Activated naive CD8-positive, alpha-beta T cell (primary cell): ENCODE measurements around the gene ANKRA2.

Experiments
- H3K27ac Mint-ChIP-seq: one replicate; pipeline ENCODE4 v1.8.0; 2021; ENCODE audit warnings: mixed read lengths
- H3K27me3 Mint-ChIP-seq: one replicate; pipeline ENCODE4 v1.8.0; 2021; ENCODE audit warnings: mixed read lengths
- H3K36me3 Mint-ChIP-seq: one replicate; pipeline ENCODE4 v1.8.0; 2021; ENCODE audit warnings: mixed read lengths
- H3K4me1 Mint-ChIP-seq: one replicate; pipeline ENCODE4 v1.8.0; 2021; ENCODE audit warnings: low read depth, mixed read lengths
- H3K4me3 Mint-ChIP-seq: one replicate; pipeline ENCODE4 v1.8.0; 2021; ENCODE audit warnings: mild to moderate bottlenecking, mixed read lengths
- H3K9me3 Mint-ChIP-seq: one replicate; pipeline ENCODE4 v1.8.0; 2021; ENCODE audit warnings: low read depth, mixed read lengths

ANKRA2 gene

GRCh38 chr5:73582285-73583145, 17.1 kb upstream of the ANKRA2 start:
- Mint-ChIP-seq H3K9me3 (no peaks in the 10 kb centered on the region), H3K36me3 (peaks cover 10% of the 10 kb centered on the region), H3K27me3 (no peaks in the 10 kb centered on the region), H3K27ac (no peak overlapping the region), H3K4me3 (no peak overlapping the region), H3K4me1 (no peaks in the 10 kb centered on the region)

DNA sequence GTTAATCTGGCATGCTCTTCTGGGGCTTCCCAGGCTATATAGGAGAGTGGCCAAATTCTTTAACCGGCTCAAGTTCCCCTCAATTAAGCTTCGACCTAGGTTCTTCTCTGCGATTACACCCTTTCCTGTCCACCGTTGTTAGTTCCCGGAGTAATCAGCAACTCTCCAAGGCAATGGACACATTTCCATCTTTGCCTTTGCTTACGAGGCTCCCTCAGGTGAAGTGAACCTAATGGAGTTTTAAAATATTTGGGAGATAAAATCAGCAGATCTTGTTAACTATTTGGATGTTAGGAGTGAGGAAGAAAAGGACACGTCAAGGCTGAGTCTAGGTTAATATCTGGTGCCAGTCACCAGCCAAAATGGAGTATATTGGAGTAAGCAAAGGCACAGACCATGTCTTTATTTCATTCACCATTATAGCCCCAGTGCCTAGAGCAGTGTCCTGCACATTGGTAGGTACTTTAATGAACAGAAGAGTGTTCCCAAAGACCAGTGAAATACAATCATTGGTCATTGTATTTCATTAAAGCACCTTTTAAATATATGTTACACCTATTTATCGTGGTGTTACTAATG, 619 bp upstream of the ANKRA2 start:
- Mint-ChIP-seq H3K27ac (peak overlapping the region; percentile 100), H3K36me3 (peaks cover 2% of the 10 kb centered on the region), H3K4me1 (peaks cover 52% of the 10 kb centered on the region), H3K9me3 (no peaks in the 10 kb centered on the region), H3K27me3 (no peaks in the 10 kb centered on the region), H3K4me3 (peak overlapping the region; percentile 99)

DNA sequence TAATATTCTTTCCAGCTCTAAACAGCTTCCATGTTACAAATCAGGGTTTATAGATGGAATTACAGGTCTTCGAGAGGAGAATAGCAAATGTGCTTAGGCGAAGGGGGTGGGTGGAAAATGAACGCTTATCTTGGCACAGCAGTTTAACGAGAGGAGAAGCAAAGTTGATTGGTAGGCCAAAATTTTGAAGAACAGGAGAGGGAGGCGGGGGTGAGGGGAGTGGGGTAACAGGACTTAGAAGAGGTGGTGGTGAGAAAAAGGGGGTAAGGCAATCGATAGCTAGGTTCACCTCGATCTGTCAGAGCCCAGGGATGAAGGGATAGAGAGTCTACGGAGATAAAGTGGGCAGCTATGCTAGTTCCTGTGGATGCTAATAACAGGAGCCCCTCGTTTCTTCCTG, 764 bp downstream of the ANKRA2 start:
- peaks cover 7% of the 10 kb centered on the region for H3K36me3 Mint-ChIP-seq
- H3K4me1 Mint-ChIP-seq = peaks cover 51% of the 10 kb centered on the region
- no peaks in the 10 kb centered on the region for H3K27me3 Mint-ChIP-seq
- peak overlapping the region; percentile 100 for H3K27ac Mint-ChIP-seq
- peak overlapping the region; percentile 99 for H3K4me3 Mint-ChIP-seq
- no peaks in the 10 kb centered on the region for H3K9me3 Mint-ChIP-seq

GRCh38 chr5:73564018-73564417, 1.4 kb downstream of the ANKRA2 start:
- peaks cover 7% of the 10 kb centered on the region for H3K36me3 Mint-ChIP-seq
- peak overlapping the region; percentile 99 for H3K4me3 Mint-ChIP-seq
- H3K27me3 Mint-ChIP-seq = no peaks in the 10 kb centered on the region
- H3K27ac Mint-ChIP-seq = peak overlapping the region; percentile 100
- H3K4me1 Mint-ChIP-seq = peaks cover 48% of the 10 kb centered on the region
- H3K9me3 Mint-ChIP-seq = no peaks in the 10 kb centered on the region

DNA sequence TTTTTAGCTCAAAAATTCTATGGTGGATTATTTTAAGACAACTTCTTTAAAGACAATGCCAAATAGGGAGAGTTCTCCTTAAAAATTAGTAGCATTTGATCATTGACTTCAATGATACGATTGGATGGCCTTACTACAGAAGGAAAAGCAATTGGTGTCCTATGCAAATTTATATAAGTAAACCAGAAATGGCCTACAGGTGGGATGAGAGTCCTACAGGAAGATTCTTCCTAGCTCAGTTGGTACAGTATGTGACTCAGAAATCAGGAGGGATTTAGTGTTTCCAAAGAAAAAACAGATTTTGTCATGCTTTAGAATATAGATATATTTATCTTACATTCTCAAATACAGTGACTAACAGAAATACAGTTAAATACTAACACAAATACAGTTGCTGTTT, 6.5 kb downstream of the ANKRA2 start:
- Mint-ChIP-seq H3K4me3 (no peak overlapping the region), H3K27ac (no peak overlapping the region), H3K36me3 (peaks cover 12% of the 10 kb centered on the region), H3K9me3 (no peaks in the 10 kb centered on the region), H3K4me1 (peaks cover 18% of the 10 kb centered on the region), H3K27me3 (no peaks in the 10 kb centered on the region)

- Mint-ChIP-seq H3K36me3 (peaks cover 8% of the 10 kb centered on the region), H3K27me3 (no peaks in the 10 kb centered on the region), H3K4me1 (no peaks in the 10 kb centered on the region), H3K4me3 (no peak overlapping the region), H3K9me3 (no peaks in the 10 kb centered on the region), H3K27ac (no peak overlapping the region)
Measured at GRCh38 chr5:73552642-73553041, 12.8 kb downstream of the ANKRA2 start.

- Mint-ChIP-seq H3K9me3 (no peaks in the 10 kb centered on the region), H3K27ac (no peak overlapping the region), H3K27me3 (peaks cover 3% of the 10 kb centered on the region), H3K4me1 (no peaks in the 10 kb centered on the region), H3K4me3 (no peak overlapping the region), H3K36me3 (peaks cover 6% of the 10 kb centered on the region)
Measured at GRCh38 chr5:73550016-73550415, 15.4 kb downstream of the ANKRA2 start.

DNA sequence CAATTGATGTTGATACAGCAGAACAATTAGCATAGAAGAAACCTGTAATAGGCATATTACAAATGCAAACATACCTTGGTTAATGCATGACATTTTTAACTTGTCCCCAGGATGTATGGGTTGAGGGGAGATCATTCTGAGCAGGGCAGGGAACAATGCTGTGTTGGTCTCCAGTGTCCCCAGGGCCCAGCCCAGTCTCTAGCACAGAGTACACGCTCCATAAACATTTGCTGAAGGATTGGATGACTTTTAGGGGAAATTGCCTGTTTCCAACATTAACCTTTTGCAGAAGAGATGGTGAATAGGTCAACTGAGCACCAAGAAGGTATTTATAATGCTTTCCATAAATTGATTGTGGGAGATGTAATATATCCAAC, 20.0 kb downstream of the ANKRA2 start:
- no peaks in the 10 kb centered on the region for H3K9me3 Mint-ChIP-seq
- H3K4me3 Mint-ChIP-seq = no peak overlapping the region
- no peak overlapping the region for H3K27ac Mint-ChIP-seq
- H3K36me3 Mint-ChIP-seq = no peaks in the 10 kb centered on the region
- peaks cover 17% of the 10 kb centered on the region for H3K27me3 Mint-ChIP-seq
- no peaks in the 10 kb centered on the region for H3K4me1 Mint-ChIP-seq

DNA sequence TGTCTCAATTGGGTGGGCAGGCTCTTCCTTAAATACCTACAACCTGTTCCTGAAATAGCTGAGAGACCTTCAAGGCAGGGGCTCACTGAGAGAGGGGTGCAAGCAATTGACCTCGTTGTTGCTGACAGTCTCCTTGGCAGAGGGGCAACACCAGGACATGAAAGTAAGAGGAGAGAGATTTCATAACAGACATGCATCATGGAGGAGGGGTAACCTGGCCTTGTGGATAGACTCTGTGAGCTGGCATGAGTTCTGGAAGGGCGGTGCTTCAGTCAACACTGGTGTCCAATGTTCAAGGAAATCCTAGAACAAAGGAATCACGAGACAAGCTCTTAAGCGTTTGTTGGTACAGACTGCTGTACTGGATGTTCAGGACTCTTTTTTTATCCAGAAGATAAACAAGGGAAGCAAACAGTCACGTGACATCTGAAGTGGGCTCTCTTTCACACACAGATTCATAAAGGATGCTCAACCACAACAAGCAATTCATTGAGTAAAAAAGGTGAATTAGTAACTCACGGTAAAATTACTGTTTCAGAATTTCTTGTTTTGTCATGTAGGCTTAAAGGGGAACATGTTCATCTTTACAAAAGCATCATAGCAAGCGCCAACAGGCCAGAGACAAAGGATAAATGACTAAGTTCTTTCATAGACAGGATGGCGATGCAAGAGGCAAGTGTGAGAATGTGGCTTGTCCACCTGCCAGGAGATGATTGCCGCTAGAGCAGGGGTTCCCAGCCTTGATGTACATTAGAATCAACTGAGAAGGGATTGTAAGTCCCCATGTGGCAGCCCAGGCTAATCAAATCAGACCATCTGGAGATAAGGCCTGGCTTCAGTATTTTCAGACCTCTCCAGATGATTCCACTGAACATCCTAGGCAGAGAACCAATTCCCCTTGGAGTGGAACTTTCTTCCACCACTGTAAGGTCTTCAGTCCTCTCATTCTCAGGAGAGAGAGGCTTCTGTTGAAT, 20.7 kb downstream of the ANKRA2 start:
- Mint-ChIP-seq H3K27ac (no peak overlapping the region), H3K36me3 (no peaks in the 10 kb centered on the region), H3K27me3 (peaks cover 19% of the 10 kb centered on the region), H3K9me3 (no peaks in the 10 kb centered on the region), H3K4me3 (no peak overlapping the region), H3K4me1 (no peaks in the 10 kb centered on the region)

GRCh38 chr5:73542020-73542419, 23.4 kb downstream of the ANKRA2 start:
- no peak overlapping the region for H3K27ac Mint-ChIP-seq
- no peaks in the 10 kb centered on the region for H3K4me1 Mint-ChIP-seq
- H3K27me3 Mint-ChIP-seq = peaks cover 19% of the 10 kb centered on the region
- no peaks in the 10 kb centered on the region for H3K36me3 Mint-ChIP-seq
- H3K4me3 Mint-ChIP-seq = no peak overlapping the region
- no peaks in the 10 kb centered on the region for H3K9me3 Mint-ChIP-seq

- H3K27ac Mint-ChIP-seq = no peak overlapping the region
Measured at GRCh38 chr5:73540192-73540591, 25.2 kb downstream of the ANKRA2 start.

GRCh38 chr5:73539730-73540129, 25.7 kb downstream of the ANKRA2 start:
- Mint-ChIP-seq H3K4me1 (no peaks in the 10 kb centered on the region), H3K27ac (no peak overlapping the region), H3K4me3 (no peak overlapping the region), H3K36me3 (no peaks in the 10 kb centered on the region), H3K9me3 (no peaks in the 10 kb centered on the region), H3K27me3 (peaks cover 16% of the 10 kb centered on the region)

More at GRCh38 chr5:73540192-73540591, 25.2 kb downstream of the ANKRA2 start:
- no peaks in the 10 kb centered on the region for H3K4me1 Mint-ChIP-seq
- no peak overlapping the region for H3K4me3 Mint-ChIP-seq
- H3K9me3 Mint-ChIP-seq = no peaks in the 10 kb centered on the region
- peaks cover 16% of the 10 kb centered on the region for H3K27me3 Mint-ChIP-seq
- H3K36me3 Mint-ChIP-seq = no peaks in the 10 kb centered on the region

- no peak overlapping the region for H3K27ac Mint-ChIP-seq
- no peaks in the 10 kb centered on the region for H3K9me3 Mint-ChIP-seq
- H3K4me3 Mint-ChIP-seq = no peak overlapping the region
Measured at GRCh38 chr5:73534971-73535370, 30.5 kb downstream of the ANKRA2 start.

GRCh38 chr5:73534011-73534644, 31.3 kb downstream of the ANKRA2 start:
- Mint-ChIP-seq H3K4me1 (no peaks in the 10 kb centered on the region), H3K9me3 (no peaks in the 10 kb centered on the region), H3K36me3 (no peaks in the 10 kb centered on the region), H3K4me3 (no peak overlapping the region), H3K27me3 (peaks cover 5% of the 10 kb centered on the region), H3K27ac (no peak overlapping the region)

More at GRCh38 chr5:73534971-73535370, 30.5 kb downstream of the ANKRA2 start:
- Mint-ChIP-seq H3K36me3 (no peaks in the 10 kb centered on the region), H3K4me1 (no peaks in the 10 kb centered on the region), H3K27me3 (peaks cover 5% of the 10 kb centered on the region)
